Astrocyte of the cerebellum (primary cell): ENCODE measurements around the gene GPX2.

Experiments used
- DNase-seq: peaks from one replicate; pipeline ENCODE4 v3.0.0-alpha.2; 2011; ENCODE audit warnings: low read depth
- H3K4me3 ChIP-seq: 2 replicates; pipeline ENCODE4 v1.5.1; 2011; ENCODE audit warnings: mild to moderate bottlenecking, low read depth, low read length, moderate library complexity
- in situ Hi-C: cut with HindIII; loops from 2 replicates; pipeline ENCODE4 v1.10.0; 2017; ENCODE audit warnings: low sequenced_read_pairs
- TF ChIP-seq, protein P1 (sequence below): IDR thresholded peaks from 2 replicates; pipeline ENCODE4 v1.5.1; 2012; ENCODE audit warnings: low read length, low read depth, moderate library complexity, mild to moderate bottlenecking; ENCODE audit errors: missing control alignments

The GPX2 gene

DNA sequence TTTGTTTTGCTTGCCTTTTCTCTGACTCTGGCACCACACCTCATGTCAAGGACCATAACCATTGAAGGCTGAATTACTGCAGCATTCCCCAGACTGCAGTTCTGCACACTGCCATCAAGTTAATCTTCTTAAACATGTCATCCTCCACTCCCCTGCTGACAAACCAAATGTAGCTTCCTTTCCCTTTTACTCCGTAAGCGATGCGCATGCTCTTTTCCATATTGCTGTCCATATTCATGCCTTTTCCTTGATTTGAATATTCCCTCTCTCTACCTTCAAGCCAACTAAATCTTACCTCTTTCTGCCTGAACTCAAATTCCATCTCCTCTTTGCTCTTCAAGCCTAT, 13.6 kb downstream of the GPX2 start:
- TF ChIP-seq, protein P1, sequence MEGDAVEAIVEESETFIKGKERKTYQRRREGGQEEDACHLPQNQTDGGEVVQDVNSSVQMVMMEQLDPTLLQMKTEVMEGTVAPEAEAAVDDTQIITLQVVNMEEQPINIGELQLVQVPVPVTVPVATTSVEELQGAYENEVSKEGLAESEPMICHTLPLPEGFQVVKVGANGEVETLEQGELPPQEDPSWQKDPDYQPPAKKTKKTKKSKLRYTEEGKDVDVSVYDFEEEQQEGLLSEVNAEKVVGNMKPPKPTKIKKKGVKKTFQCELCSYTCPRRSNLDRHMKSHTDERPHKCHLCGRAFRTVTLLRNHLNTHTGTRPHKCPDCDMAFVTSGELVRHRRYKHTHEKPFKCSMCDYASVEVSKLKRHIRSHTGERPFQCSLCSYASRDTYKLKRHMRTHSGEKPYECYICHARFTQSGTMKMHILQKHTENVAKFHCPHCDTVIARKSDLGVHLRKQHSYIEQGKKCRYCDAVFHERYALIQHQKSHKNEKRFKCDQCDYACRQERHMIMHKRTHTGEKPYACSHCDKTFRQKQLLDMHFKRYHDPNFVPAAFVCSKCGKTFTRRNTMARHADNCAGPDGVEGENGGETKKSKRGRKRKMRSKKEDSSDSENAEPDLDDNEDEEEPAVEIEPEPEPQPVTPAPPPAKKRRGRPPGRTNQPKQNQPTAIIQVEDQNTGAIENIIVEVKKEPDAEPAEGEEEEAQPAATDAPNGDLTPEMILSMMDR: no peak
- no peak overlapping the region for H3K4me3 ChIP-seq
- in situ Hi-C loops: no loop called here

DNA sequence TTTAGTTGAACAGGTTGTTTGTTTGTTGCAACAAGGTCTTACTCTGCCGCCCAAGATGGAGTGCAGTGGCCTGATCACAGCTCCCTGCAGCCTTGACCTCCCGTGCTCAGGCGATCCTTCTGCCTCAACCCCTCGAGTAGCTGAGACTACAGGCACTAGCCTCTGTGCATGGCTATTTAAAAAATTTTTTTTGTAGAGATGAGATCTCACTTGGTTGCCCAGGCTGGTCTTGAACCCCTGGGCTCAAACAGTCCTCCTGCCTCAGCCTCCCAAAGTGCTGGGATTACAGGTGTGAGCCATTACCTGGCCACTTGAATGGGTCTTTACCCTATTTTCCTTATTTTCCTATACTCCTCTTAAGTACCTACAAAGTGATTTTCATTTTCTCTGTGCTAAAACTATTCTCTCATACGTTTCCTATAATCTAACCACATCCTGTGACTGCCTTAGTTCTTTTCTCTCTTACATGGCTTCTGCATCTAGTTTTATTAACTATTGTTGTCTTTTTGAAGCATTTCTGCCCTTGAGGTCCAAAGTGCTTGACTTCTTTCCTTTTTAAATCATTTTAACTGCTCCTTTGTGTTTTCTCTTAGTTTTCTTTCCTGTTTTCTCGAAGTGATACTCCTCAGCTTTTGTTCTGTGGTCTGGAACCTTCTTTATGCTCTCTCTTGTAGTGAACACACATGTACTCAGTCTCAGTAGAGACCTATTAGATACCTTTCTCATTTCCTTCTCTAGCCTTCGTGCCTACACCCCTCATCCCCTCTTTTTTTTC, 14.1 kb downstream of the GPX2 start:
- no peak overlapping the region for H3K4me3 ChIP-seq
- DNase-seq: no peak
- in situ Hi-C loops: no loop called here
- TF ChIP-seq, protein P1: no peak

More for the DNA sequence above, 13.6 kb downstream of the GPX2 start:
- DNase-seq: no peak

DNA sequence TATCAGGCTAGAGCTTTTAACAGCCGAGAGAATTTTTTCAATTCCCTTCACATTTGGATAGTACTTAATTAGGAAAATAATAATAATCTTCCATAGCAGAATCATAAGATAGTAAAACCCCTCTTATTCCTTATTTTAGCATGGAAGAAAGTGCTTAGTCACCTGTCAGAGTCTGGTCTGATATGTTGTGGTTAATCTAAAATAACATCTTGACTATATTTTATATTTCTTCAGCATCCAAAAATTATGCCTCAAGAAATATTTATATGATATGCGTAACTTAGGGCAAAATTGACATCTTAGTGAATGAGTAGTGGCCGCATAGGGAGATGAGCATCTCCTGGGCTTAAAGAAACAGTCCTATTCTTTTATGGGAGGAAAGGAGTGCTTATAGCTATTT, 15.5 kb downstream of the GPX2 start:
- DNase-seq: no peak
- in situ Hi-C loops: no loop called here
- TF ChIP-seq, protein P1: no peak
- H3K4me3 ChIP-seq: no peak overlapping the region

DNA sequence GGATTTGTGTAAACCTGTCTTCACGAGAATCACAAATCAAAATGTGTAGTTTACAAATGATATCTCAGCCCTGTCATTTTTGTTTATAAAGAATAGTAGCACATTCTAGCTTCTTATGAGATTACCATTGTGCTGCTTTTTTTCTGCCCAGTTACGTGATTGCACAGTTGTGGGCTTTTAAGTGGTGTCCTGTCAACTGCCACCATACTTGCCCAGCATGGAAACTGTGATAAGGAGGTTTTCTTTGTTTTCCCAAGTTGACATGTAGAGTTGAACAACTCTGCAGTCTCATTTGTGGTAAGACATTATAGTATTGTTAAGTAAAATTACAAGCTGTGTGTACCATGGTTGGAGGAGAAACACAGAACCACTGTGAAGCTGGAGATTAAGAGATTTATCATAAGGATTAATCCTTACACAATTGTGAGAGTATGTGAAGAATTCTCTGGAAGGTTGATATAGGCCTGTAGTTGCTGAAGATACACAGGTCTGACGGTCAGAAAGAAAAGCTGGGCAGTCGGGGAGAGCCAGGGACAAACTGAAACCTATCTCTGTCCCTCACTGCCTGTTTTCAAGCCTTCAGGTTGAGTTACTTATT, 16.0 kb downstream of the GPX2 start:
- no peak overlapping the region for H3K4me3 ChIP-seq
- DNase-seq: no peak
- TF ChIP-seq, protein P1: no peak
- in situ Hi-C loops: no loop called here

DNA sequence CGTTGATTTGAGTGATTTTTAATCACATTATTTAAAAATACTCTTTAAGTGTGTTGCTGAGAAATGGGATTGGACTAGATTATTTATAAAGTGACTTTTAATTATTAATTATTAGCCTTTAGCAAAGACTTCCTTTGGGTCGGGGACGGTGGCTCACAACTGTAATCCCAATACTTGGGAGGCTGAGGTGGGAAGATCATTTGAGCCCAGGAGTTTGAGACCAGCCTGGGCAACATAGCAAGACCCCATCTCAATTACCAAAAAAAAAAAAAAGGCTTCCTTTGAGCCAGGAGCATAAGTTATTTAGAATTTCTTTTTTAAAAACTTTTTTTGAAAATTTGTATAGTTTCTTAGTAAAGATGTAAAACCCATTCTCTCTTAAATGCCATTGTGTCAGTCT, 19.5 kb downstream of the GPX2 start:
- in situ Hi-C loops: loop anchor here (5.0 kb wide), 1 partner anchor 64 kb away; the partner anchor contains the start of gene FNTB
- TF ChIP-seq, protein P1: no peak
- no peak for DNase-seq
- no peak overlapping the region for H3K4me3 ChIP-seq

DNA sequence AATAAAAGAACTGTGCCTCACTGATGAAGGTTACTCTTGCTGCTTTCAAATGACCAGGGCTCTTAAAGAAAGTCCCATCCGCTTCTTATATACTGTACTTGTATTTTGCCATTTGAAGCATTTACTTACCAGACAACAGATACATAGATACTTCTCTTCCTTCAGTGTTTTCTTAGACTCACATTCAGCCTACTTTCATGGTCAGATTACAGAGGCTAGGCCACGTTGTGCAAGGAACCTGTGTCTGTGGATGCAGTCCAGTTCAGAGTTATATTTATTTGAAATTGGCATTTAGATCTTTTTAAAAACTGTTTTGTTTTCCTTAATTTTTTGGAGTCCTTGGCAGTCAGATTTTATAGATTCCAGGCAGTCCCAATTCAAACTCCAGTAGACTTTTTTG, 22.1 kb downstream of the GPX2 start:
- no peak for DNase-seq
- no peak overlapping the region for H3K4me3 ChIP-seq
- in situ Hi-C loops: loop anchor here (5.0 kb wide), 1 partner anchor 67 kb away; the partner anchor contains the start of gene FNTB
- TF ChIP-seq, protein P1: no peak
